H1 (cell line): ENCODE results near the gene ZDHHC20.

Experiments used
- CREB1 ChIP-seq: IDR thresholded peaks from 2 replicates; pipeline ENCODE4 v1.6.1; 2012; ENCODE audit warnings: inconsistent platforms
- EP300 ChIP-seq, 2 experiments: IDR thresholded peaks; 1 replicate in 1 of 2; 2 replicates in 1 of 2; pipeline ENCODE4 v1.6.1; 2011 to 2012; ENCODE audit warnings: low read depth in 2 of 2, low read length in 2 of 2, mild to moderate bottlenecking in 2 of 2, borderline replicate concordance in 1 of 2, inconsistent platforms in 1 of 2, moderate library complexity in 1 of 2
- EZH2 ChIP-seq: fragments of 200-600 bp; sonication (generic); IDR thresholded peaks from 2 replicates; pipeline ENCODE4 v1.7.1; 2012; ENCODE audit warnings: low read depth, mild to moderate bottlenecking, moderate library complexity, low read length, inconsistent platforms; ENCODE audit not compliant: severe bottlenecking
- POLR2A ChIP-seq, 2 experiments: IDR thresholded peaks; 1 replicate in 1 of 2; 2 replicates in 1 of 2; pipeline ENCODE4 v1.6.1; 2011; ENCODE audit warnings: low read depth in 2 of 2, low read length in 2 of 2, mild to moderate bottlenecking in 2 of 2; ENCODE audit errors: control extremely low read depth in 1 of 2
- POLR2AphosphoS5 ChIP-seq: IDR thresholded peaks from 2 replicates; pipeline ENCODE4 v1.6.1; 2011; ENCODE audit warnings: low read depth, low read length
- RNF2 ChIP-seq: fragments of 200-900, 300-1000 bp; sonication (generic); IDR thresholded peaks from 2 replicates; pipeline ENCODE4 v1.7.1; 2016; ENCODE audit warnings: borderline replicate concordance, low read depth, mild to moderate bottlenecking, antibody characterized with exemption, low read length; ENCODE audit not compliant: poor library complexity, severe bottlenecking; ENCODE audit errors: missing control alignments
- TF ChIP-seq, protein P1 (sequence below): IDR thresholded peaks from 2 replicates; pipeline ENCODE4 v1.6.1; 2011; ENCODE audit warnings: low read depth, mild to moderate bottlenecking, low read length; ENCODE audit not compliant: insufficient read depth
- TF ChIP-seq, protein P2 (sequence below), 3 experiments: IDR thresholded peaks; 1 replicate in 2 of 3; 2 replicates in 1 of 3; pipeline versions ENCODE4 v1.5.1 to v1.6.1; 2011; ENCODE audit warnings: low read length in 3 of 3, mild to moderate bottlenecking in 3 of 3, inconsistent platforms in 2 of 3, low read depth in 1 of 3, moderate library complexity in 1 of 3; ENCODE audit not compliant: insufficient read depth in 1 of 3; ENCODE audit errors: control extremely low read depth in 1 of 3

- no peak for TF ChIP-seq EP300 (IDR thresholded peaks at IDR 0.05; ENCODE audit: borderline replicate concordance in 1 of 2, low read depth in 2 of 2, low read length in 2 of 2)
- TF ChIP-seq, protein P1, sequence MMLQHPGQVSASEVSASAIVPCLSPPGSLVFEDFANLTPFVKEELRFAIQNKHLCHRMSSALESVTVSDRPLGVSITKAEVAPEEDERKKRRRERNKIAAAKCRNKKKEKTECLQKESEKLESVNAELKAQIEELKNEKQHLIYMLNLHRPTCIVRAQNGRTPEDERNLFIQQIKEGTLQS = no peak
- no peak for TF ChIP-seq POLR2A (IDR thresholded peaks at IDR 0.05; ENCODE audit: control extremely low read depth in 1 of 2, low read depth in 2 of 2, low read length in 2 of 2)
- TF ChIP-seq, protein P2, sequence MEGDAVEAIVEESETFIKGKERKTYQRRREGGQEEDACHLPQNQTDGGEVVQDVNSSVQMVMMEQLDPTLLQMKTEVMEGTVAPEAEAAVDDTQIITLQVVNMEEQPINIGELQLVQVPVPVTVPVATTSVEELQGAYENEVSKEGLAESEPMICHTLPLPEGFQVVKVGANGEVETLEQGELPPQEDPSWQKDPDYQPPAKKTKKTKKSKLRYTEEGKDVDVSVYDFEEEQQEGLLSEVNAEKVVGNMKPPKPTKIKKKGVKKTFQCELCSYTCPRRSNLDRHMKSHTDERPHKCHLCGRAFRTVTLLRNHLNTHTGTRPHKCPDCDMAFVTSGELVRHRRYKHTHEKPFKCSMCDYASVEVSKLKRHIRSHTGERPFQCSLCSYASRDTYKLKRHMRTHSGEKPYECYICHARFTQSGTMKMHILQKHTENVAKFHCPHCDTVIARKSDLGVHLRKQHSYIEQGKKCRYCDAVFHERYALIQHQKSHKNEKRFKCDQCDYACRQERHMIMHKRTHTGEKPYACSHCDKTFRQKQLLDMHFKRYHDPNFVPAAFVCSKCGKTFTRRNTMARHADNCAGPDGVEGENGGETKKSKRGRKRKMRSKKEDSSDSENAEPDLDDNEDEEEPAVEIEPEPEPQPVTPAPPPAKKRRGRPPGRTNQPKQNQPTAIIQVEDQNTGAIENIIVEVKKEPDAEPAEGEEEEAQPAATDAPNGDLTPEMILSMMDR (IDR thresholded peaks at IDR 0.05; ENCODE audit: control extremely low read depth in 1 of 3, insufficient read depth in 1 of 3, low read depth in 1 of 3, low read length in 3 of 3) = peak; percentile 19 to 46 (median 20); a peak in 2 of 4 replicates
- TF ChIP-seq CREB1 = no peak
- TF ChIP-seq RNF2 = no peak
- TF ChIP-seq POLR2AphosphoS5 = no peak
- no peak for TF ChIP-seq EZH2
These were observed 120.9 kb downstream of the ZDHHC20 start for GRCh38 chr13:21338156-21338555.
